ENCODE measurements around the gene TIMM8B. TPM values are rescaled to one million over a fixed set of nuclear protein-coding genes. Genes with fewer than 3 reads are reported as not detected.

Gene TIMM8B
- total RNA-seq, 1 experiment from 2014 or later, result 87.3 TPM

DNA sequence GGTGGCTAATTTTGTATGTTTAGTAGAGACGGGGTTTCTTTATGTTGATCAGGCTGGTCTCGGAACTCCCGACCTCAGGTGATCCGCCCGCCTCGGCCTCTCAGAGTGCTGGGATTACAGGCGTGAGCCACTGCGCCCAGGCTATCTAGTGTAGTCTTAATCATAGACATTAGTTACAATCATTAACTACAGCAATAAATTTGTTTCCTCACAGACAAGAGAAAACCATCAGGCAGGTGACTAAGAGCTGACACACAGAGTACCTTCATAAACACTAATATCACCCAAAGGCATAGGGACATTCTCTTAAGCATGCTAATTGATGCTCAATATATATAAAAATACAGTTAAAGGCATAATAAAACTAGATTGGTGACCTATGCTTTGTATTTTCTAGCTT is 19.5 kb upstream of the TIMM8B start:
- CTCF ChIA-PET, result no interaction called here
- Histone ChIP-seq H3K4me1 (ENCODE audit: control insufficient read depth, insufficient read depth, low read length) (no peaks in the 10 kb centered on the region), H3K36me3 (ENCODE audit: control insufficient read depth, insufficient read depth, low read length) (no peaks in the 10 kb centered on the region), H3K27ac (ENCODE audit: low read length) (no peak overlapping the region), H3K27me3 (ENCODE audit: control insufficient read depth, insufficient read depth, low read length) (no peaks in the 10 kb centered on the region), H3K9me3 (ENCODE audit: control insufficient read depth, insufficient read depth, low read depth, low read length) (no peaks in the 10 kb centered on the region), H3K4me3 (ENCODE audit: low read depth in 2 of 2, low read length in 2 of 2) (no peak overlapping the region)
- no TSS peak for BruUV-seq (replicated peaks)
- intact Hi-C loops (cut with micrococcal nuclease; ENCODE audit: unreplicated experiment) (no loop called here), in situ Hi-C loops (cut with HindIII; ENCODE audit: low pct_unique_long_range_greater_than_20kb, low sequenced_read_pairs) (no loop called here)
- ATAC-seq (no peak), DNase-seq (ENCODE audit: low read depth, low spot score) (no peak)
- POLR2A ChIA-PET, result interaction anchor here (0.6 kb wide), 1 partner anchor 16 kb away, joined by 11 read pairs; no protein-coding TSS in a partner anchor
- TF ChIP-seq POLR2AphosphoS5 (IDR thresholded peaks at IDR 0.05; ENCODE audit: low read depth, low read length) (no peak), SIN3A (IDR thresholded peaks at IDR 0.05; ENCODE audit: borderline replicate concordance, insufficient read depth, low read depth, low read length) (no peak), TCF7L2 (IDR thresholded peaks at IDR 0.05; ENCODE audit: low read depth, low read length) (no peak)
- TF ChIP-seq, protein P1, sequence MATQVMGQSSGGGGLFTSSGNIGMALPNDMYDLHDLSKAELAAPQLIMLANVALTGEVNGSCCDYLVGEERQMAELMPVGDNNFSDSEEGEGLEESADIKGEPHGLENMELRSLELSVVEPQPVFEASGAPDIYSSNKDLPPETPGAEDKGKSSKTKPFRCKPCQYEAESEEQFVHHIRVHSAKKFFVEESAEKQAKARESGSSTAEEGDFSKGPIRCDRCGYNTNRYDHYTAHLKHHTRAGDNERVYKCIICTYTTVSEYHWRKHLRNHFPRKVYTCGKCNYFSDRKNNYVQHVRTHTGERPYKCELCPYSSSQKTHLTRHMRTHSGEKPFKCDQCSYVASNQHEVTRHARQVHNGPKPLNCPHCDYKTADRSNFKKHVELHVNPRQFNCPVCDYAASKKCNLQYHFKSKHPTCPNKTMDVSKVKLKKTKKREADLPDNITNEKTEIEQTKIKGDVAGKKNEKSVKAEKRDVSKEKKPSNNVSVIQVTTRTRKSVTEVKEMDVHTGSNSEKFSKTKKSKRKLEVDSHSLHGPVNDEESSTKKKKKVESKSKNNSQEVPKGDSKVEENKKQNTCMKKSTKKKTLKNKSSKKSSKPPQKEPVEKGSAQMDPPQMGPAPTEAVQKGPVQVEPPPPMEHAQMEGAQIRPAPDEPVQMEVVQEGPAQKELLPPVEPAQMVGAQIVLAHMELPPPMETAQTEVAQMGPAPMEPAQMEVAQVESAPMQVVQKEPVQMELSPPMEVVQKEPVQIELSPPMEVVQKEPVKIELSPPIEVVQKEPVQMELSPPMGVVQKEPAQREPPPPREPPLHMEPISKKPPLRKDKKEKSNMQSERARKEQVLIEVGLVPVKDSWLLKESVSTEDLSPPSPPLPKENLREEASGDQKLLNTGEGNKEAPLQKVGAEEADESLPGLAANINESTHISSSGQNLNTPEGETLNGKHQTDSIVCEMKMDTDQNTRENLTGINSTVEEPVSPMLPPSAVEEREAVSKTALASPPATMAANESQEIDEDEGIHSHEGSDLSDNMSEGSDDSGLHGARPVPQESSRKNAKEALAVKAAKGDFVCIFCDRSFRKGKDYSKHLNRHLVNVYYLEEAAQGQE (IDR thresholded peaks at IDR 0.05; ENCODE audit: insufficient read depth in 1 of 2, low read depth in 2 of 2, low read length in 1 of 2), result no peak
- TF ChIP-seq, protein P2, sequence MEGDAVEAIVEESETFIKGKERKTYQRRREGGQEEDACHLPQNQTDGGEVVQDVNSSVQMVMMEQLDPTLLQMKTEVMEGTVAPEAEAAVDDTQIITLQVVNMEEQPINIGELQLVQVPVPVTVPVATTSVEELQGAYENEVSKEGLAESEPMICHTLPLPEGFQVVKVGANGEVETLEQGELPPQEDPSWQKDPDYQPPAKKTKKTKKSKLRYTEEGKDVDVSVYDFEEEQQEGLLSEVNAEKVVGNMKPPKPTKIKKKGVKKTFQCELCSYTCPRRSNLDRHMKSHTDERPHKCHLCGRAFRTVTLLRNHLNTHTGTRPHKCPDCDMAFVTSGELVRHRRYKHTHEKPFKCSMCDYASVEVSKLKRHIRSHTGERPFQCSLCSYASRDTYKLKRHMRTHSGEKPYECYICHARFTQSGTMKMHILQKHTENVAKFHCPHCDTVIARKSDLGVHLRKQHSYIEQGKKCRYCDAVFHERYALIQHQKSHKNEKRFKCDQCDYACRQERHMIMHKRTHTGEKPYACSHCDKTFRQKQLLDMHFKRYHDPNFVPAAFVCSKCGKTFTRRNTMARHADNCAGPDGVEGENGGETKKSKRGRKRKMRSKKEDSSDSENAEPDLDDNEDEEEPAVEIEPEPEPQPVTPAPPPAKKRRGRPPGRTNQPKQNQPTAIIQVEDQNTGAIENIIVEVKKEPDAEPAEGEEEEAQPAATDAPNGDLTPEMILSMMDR (IDR thresholded peaks at IDR 0.05), result no peak

DNA sequence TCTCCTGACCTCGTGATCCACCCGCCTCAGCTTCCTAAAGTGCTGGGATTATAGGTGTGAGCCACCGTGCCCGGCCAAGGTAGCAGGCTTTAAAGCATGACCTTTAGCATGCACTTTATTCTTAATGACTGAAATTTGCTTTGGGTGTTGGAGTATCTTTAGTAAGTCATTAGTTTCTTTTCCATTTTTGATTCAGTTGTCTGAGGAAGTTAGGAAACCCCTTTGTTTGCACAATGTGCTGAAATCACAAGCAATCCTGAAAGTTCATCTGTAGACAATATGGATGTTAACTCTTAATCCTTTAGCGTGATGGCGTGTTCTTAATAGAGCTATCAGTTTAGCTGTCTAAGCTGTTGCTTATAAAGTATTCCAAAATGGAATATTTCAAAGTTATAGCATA is 16.9 kb upstream of the TIMM8B start:
- TF ChIP-seq SIN3A (IDR thresholded peaks at IDR 0.05; ENCODE audit: borderline replicate concordance, insufficient read depth, low read depth, low read length), result no peak
- TF ChIP-seq TCF7L2 (IDR thresholded peaks at IDR 0.05; ENCODE audit: low read depth, low read length), result no peak
- TF ChIP-seq POLR2AphosphoS5 (IDR thresholded peaks at IDR 0.05; ENCODE audit: low read depth, low read length), result no peak
- TF ChIP-seq, protein P2 (IDR thresholded peaks at IDR 0.05), result no peak
- CTCF ChIA-PET, result interaction anchor here (0.6 kb wide), 1 partner anchor 216 kb away, joined by 3 read pairs; no protein-coding TSS in a partner anchor
- in situ Hi-C loops (cut with HindIII; ENCODE audit: low pct_unique_long_range_greater_than_20kb, low sequenced_read_pairs), result no loop called here

More for the DNA sequence above, 16.9 kb upstream of the TIMM8B start:
- H3K9me3 ChIP-seq (ENCODE audit: control insufficient read depth, insufficient read depth, low read depth, low read length), result no peaks in the 10 kb centered on the region
- BruUV-seq (replicated peaks), result no TSS peak
- POLR2A ChIA-PET, result interaction anchor here (0.6 kb wide), 1 partner anchor 11 kb away, joined by 5 read pairs; no protein-coding TSS in a partner anchor
- DNase-seq (ENCODE audit: low read depth, low spot score), result no peak
- no peaks in the 10 kb centered on the region for H3K27me3 ChIP-seq (ENCODE audit: control insufficient read depth, insufficient read depth, low read length)
- no peak overlapping the region for H3K27ac ChIP-seq (ENCODE audit: low read length)
- H3K4me3 ChIP-seq (ENCODE audit: low read depth in 2 of 2, low read length in 2 of 2), result no peak overlapping the region
- H3K4me1 ChIP-seq (ENCODE audit: control insufficient read depth, insufficient read depth, low read length), result no peaks in the 10 kb centered on the region
- intact Hi-C loops (cut with micrococcal nuclease; ENCODE audit: unreplicated experiment), result no loop called here
- no peaks in the 10 kb centered on the region for H3K36me3 ChIP-seq (ENCODE audit: control insufficient read depth, insufficient read depth, low read length)
- no peak for ATAC-seq

Measured in Panc1 (cell line).